ENCODE results near the gene IGFBP5. TPM values are rescaled to one million over a fixed set of nuclear protein-coding genes. Genes with fewer than 3 reads are reported as not detected.

IGFBP5 gene
- total and polyA plus RNA-seq, 2 donors (not counting 3 experiments of a cell fraction or from before 2014, with no cell fraction given), result 0.06 TPM; not detected in 1

DNA sequence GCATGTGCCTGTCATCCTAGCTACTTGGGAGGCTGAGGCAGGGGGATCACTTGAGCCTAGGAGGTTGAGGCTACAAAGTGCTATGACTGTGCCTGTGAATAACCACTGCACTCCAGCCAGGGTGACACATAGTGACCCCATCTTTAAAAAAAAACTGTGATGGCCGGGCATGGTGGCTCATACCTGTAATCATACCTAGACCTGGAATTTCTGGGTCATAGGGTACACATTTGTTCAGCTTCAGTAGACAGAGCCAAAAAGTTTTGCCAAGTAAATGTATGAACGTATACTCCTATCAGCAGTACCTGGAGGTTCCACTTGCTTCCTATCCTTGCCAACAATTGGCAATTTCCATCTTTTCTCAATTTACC lies 68.5 kb downstream of the IGFBP5 start:
- no peak for FAIRE-seq
- Histone ChIP-seq H3K9ac (replicated peaks; ENCODE audit: extremely low read depth, insufficient read depth, low read length) (no peak overlapping the region), H3K36me3 (ENCODE audit: control insufficient read depth in 2 of 2, extremely low read depth in 1 of 2, insufficient read depth in 2 of 2, low read length in 2 of 2) (no peaks in the 10 kb centered on the region), H2AFZ (ENCODE audit: low read depth, low read length) (no peak overlapping the region), H4K20me1 (replicated peaks; ENCODE audit: control insufficient read depth, extremely low read depth, insufficient read depth, low read length) (no peaks in the 10 kb centered on the region), H3K27me3 (ENCODE audit: control insufficient read depth in 2 of 2, insufficient read depth in 2 of 2, low read length in 2 of 2) (peaks cover 0 to 4% of the 10 kb centered on the region in 2 experiments), H3K9me1 (replicated peaks; ENCODE audit: control insufficient read depth, extremely low read depth, insufficient read depth, low read length) (no peaks in the 10 kb centered on the region), H3K79me2 (ENCODE audit: control insufficient read depth, insufficient read depth, low read length) (no peaks in the 10 kb centered on the region), H3K4me2 (ENCODE audit: insufficient read depth, low read length) (no peak overlapping the region), H3K27ac (ENCODE audit: insufficient read depth, low read depth, low read length) (no peak overlapping the region), H3K9me3 (replicated peaks; ENCODE audit: control insufficient read depth, insufficient read depth, low read length) (no peaks in the 10 kb centered on the region), H3K4me1 (ENCODE audit: control insufficient read depth, extremely low read depth, insufficient read depth, low read length) (no peaks in the 10 kb centered on the region), H3K4me3 (replicated peaks in 1 of 3; ENCODE audit: insufficient read depth in 1 of 3, low read depth in 1 of 3, low read length in 3 of 3) (no peak overlapping the region)
- TF ChIP-seq EZH2 (IDR thresholded peaks at IDR 0.05; ENCODE audit: borderline replicate concordance, low read depth, low read length, severe bottlenecking), result no peak
- TF ChIP-seq, protein P1, sequence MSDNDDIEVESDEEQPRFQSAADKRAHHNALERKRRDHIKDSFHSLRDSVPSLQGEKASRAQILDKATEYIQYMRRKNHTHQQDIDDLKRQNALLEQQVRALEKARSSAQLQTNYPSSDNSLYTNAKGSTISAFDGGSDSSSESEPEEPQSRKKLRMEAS (IDR thresholded peaks at IDR 0.05; ENCODE audit: insufficient read depth, insufficient read length), result no peak
- no peak for TF ChIP-seq POLR2AphosphoS5 (IDR thresholded peaks at IDR 0.05; ENCODE audit: insufficient read depth, low read depth, low read length)
- no peak for TF ChIP-seq JUN (IDR thresholded peaks at IDR 0.05; ENCODE audit: borderline replicate concordance, insufficient read depth, insufficient read length, low read depth)
- TF ChIP-seq, protein P2, sequence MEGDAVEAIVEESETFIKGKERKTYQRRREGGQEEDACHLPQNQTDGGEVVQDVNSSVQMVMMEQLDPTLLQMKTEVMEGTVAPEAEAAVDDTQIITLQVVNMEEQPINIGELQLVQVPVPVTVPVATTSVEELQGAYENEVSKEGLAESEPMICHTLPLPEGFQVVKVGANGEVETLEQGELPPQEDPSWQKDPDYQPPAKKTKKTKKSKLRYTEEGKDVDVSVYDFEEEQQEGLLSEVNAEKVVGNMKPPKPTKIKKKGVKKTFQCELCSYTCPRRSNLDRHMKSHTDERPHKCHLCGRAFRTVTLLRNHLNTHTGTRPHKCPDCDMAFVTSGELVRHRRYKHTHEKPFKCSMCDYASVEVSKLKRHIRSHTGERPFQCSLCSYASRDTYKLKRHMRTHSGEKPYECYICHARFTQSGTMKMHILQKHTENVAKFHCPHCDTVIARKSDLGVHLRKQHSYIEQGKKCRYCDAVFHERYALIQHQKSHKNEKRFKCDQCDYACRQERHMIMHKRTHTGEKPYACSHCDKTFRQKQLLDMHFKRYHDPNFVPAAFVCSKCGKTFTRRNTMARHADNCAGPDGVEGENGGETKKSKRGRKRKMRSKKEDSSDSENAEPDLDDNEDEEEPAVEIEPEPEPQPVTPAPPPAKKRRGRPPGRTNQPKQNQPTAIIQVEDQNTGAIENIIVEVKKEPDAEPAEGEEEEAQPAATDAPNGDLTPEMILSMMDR (IDR thresholded peaks at IDR 0.05; ENCODE audit: extremely low read depth in 1 of 2, insufficient read depth in 1 of 2, low read depth in 1 of 2, low read length in 2 of 2), result no peak
- TF ChIP-seq POLR2A (IDR thresholded peaks at IDR 0.05; ENCODE audit: low read depth, low read length), result no peak
- no peak for TF ChIP-seq FOS (IDR thresholded peaks at IDR 0.05; ENCODE audit: borderline replicate concordance, insufficient read depth, low read length)
- TF ChIP-seq MYC (IDR thresholded peaks at IDR 0.05; ENCODE audit: low read depth, low read length), result no peak
- no peak for TF ChIP-seq GATA2 (IDR thresholded peaks at IDR 0.05; ENCODE audit: insufficient read depth, insufficient read length, low read depth, low read length)
- intact Hi-C loops (cut with micrococcal nuclease) (no loop called here), dilution Hi-C loops (cut with MboI; ENCODE audit: extremely low pct_ligation_motif_present, low sequenced_read_pairs) (no loop called here)
- CTCF ChIA-PET, result no interaction called here
- POLR2A ChIA-PET, result no interaction called here
- no peak for DNase-seq (ENCODE audit: low read depth, low spot score)
- BruUV-seq (replicated peaks), result no TSS peak
